Measurements from ENCODE around the gene XCL1.

DNA sequence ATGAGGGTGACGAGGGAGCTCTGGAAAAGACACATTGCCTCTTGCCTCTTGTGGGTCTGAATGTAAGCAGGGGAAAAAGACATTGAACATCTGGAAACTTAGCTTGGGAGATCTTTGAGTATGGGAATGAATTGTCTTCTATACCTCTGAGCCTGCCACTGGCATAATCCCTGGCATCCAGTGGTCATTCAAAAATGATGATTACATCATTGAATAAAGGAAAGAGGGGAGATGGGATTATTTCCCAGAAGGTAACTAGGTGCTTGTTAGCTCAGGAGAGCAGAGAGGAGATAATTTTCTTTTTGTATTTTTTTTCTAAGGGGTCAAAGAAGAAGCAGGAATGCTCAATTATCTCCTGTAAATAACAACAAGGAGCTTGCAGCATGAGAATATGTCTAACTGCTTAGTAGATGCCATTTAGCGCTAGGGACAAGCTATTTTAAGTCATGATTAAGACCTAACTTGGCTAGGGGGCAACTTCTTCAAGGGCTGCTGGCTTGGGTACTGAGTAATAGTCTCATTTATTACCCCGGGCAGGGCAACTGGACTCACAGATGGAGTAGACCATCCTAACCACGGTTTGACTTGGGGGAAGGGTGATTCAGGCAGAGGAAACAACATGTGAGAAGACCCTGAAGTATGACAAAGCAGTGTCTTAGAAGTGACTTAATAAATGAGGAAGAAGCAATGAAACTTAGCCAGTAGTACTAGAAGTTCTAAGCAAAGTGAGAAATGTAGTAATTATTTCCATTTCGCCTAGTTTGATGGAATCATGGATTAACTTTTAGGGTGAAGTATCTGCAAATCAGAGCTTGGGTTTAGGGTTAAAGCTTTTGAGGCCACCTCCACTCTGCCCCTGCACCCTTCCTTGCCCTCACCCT lies 21.6 kb upstream of the XCL1 start:
- TF ChIP-seq, protein P1, sequence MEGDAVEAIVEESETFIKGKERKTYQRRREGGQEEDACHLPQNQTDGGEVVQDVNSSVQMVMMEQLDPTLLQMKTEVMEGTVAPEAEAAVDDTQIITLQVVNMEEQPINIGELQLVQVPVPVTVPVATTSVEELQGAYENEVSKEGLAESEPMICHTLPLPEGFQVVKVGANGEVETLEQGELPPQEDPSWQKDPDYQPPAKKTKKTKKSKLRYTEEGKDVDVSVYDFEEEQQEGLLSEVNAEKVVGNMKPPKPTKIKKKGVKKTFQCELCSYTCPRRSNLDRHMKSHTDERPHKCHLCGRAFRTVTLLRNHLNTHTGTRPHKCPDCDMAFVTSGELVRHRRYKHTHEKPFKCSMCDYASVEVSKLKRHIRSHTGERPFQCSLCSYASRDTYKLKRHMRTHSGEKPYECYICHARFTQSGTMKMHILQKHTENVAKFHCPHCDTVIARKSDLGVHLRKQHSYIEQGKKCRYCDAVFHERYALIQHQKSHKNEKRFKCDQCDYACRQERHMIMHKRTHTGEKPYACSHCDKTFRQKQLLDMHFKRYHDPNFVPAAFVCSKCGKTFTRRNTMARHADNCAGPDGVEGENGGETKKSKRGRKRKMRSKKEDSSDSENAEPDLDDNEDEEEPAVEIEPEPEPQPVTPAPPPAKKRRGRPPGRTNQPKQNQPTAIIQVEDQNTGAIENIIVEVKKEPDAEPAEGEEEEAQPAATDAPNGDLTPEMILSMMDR (conservative IDR thresholded peaks at IDR 0.05; ENCODE audit: low read depth in 2 of 2): no peak
- TF ChIP-seq EZH2 (IDR thresholded peaks at IDR 0.05; ENCODE audit: low read depth, unreplicated experiment) (no peak), EZH2phosphoT487 (IDR thresholded peaks at IDR 0.05; ENCODE audit: unreplicated experiment) (no peak), JUNB (IDR thresholded peaks at IDR 0.05; ENCODE audit: unreplicated experiment) (no peak), NANOG (IDR thresholded peaks at IDR 0.05; ENCODE audit: borderline replicate concordance) (no peak), POLR2AphosphoS5 (IDR thresholded peaks at IDR 0.05; ENCODE audit: low read depth) (no peak)
- TF ChIP-seq, protein P2, sequence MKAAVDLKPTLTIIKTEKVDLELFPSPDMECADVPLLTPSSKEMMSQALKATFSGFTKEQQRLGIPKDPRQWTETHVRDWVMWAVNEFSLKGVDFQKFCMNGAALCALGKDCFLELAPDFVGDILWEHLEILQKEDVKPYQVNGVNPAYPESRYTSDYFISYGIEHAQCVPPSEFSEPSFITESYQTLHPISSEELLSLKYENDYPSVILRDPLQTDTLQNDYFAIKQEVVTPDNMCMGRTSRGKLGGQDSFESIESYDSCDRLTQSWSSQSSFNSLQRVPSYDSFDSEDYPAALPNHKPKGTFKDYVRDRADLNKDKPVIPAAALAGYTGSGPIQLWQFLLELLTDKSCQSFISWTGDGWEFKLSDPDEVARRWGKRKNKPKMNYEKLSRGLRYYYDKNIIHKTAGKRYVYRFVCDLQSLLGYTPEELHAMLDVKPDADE (IDR thresholded peaks at IDR 0.05): no peak

Measured in GM23338 (cell line).